ENCODE measurements around the gene EFR3B.
A peak's percentile ranks its signal among the peaks of the same experiment; 100 is the strongest.
"Not testable (repeated sequence)": the region's sequence is repeated elsewhere in the genome, so short reads cannot be mapped to it uniquely, and the experiment has no call there.

EFR3B gene

DNA sequence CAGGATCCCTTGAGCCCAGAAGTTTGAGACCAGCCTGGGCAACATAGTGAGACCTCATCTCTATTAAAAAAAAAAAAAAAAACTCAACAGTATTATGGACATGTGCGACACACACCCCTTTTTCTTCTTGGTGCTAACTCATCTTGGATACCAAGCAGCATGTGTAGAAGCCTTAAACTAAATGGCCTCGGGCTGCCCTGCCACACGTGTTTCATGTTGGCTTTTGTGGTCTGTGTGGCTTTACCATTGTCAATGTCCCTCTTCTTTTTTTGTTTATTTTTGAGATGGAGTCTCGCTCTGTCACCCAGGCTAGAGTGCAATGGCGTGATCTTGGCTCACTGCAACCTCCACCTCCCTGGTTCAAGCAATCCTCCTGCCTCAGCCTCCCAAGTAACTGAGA lies 109.1 kb downstream of the EFR3B start:
- not testable (repeated sequence) for DNase-seq (ENCODE audit: low read depth)

DNA sequence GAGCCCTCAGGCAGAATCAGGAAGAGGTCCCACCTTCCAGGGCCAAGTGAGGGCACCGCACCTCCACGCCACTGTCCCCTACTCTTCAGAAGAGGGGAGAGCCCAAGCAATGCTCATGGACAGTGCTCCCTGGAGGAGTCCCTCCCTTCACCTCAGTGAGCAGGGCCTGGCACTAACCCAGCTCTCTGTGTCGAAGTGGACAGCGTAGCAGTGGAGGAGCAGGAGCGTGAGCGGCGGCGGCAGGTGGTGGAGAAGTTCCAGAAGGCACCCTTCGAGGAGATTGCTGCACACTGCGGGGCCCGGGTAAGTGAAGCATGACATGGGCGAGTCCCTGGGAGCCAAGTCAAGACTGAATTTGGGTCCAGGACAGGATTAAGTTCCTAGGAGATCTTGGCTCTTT lies 109.8 kb downstream of the EFR3B start:
- DNase-seq (ENCODE audit: low read depth), result no peak

DNA sequence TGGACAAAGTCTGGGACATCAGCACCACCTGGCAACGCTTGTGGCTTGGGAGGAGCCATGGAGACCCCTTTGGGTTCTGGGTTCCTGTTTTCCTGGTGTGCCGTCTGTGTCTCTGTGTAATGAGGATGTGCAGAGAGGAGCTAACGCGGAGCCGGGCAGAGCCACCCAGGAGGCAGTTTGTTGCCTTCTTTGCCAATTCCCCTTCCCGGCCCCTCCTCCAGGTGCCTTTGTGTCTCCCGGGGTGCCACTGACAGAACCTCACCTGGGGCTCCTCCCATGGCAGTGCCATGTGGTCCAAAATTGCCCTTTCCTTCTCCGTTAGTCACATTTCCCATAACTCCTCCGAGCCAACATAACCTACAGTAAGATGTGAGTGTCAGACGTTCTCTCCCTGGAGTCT lies 113.5 kb downstream of the EFR3B start:
- DNase-seq (ENCODE audit: low read depth), result no peak

DNA sequence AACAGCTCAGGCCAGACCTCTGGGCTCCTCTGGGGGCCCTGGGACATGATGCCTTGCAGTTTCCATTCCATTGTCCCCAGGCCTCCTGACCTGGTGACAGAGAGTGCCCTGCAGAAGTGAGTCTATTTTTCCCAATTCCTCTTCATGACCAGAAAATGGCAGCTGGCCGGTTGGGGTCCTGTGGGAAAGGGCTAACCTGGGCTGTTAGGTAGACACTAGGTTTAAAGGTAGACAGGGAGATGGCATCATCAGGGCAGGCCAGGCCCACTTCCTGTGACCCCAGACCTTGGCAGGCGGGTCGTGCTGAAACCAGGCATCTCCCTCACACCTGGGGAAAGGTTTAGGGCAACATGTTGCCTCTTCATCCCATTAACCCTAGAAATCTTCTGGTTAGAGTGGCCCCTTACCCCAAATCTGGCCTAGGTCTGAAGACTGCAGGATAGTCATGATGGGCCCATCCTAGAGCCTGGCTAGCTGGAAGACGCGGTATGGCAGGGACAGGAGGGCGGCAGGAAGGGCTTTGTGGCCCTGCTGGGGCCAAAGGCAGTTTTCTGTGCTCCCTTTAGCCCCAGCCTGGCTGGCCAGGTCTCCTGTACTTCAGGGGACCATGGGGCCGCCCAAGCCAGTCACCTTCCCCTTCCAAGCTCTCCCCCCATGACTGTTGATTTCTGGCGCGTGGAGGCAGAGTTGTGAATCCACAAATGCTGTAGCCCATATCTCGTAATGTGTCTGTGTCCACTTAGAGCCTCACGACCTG lies 116.4 kb downstream of the EFR3B start:
- no peak for DNase-seq (ENCODE audit: low read depth)

DNA sequence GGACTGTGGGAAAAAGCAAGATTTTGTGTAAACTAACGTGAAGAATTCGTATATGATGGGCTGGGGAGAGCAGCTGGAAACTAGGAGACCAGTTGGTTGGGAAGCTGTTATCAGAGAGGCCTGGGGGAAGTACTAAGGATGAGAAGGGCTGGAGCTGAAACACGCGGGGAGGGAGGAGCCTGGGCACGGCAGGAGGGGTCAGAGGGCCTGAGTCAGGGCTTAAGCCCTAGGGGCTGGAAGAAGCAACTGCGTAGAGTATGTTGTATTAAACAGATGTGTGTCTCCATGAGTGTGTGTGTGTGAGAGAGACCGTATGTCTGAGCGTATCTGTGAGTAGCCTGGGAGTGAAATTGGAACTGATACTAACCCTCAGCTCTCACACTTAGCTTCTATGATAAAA lies 118.1 kb downstream of the EFR3B start:
- DNase-seq (ENCODE audit: low read depth), result no peak

DNA sequence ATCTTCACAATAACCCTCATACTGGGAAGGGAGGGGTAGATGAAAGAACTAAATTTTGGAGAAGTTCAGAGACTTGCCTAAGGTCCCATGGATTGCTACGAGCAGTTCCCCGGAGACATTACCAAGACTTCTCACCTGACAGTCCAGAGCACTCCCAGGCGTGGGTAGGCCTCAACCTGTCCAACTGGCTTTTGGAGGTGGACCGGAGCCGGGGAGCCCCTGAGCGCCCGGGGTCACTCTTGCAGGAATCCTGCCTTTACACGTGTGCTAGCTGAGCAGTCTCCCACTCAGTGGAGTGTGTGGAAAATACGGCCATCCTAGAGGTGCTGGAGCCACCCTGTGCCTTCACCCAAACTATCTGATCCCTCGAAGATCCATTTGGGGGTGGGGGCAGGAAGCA lies 118.5 kb downstream of the EFR3B start:
- no peak for DNase-seq (ENCODE audit: low read depth)

DNA sequence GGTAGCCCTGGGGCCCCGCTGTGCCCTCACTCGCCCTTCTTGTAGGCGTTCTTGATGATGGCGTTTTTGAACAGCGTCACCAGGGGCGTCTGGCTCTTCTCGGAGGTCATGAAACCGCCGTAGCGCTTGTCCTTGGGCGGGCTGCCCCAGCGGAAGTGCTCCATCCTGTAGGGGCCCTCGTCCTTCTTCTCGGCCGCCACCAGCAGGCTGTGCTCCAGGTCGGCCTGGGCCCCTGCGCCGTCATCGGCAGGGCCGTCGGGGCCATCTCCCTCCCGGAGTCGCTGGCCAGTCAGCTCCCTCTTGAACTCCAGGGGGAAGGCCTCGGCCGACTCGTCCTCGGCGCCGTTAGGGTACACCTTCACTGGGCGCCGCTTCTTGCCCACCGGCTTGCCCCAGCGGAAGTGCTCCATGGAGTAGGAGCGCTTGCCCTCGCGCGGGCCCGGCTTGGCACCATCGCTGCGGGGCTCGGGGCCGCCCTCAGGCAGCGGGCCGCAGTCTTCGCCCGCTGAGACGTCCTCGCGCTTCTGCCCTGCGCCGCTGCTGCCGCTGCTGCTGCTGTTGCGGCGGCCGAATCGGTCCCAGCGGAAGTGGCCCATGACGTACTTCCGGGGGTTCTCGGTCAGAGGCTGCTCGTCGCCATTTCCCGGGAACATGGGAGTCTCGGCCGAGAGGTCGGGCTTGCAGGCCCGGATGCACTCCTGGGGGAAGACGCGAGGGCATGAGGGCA lies 119.3 kb downstream of the EFR3B start:
- peak; percentile 54 for DNase-seq (ENCODE audit: low read depth)

DNA sequence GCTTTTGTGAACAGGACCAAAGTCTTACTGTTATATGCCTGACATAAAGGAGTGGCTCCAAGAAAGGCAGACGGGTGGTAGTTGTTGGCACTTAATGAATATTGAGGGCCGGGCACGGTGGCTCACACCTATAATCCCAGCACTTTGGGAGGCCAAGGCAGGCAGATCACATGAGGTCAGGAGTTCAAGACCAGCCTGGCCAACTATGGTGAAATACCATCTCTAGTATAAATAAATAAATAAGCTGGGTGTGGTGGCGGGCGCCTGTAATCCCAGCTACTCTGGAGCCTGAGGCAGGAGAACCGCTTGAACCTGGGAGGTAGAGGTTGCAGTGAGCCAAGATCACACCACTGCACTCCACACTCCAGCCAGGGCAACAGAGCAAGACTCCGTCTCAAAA lies 120.2 kb downstream of the EFR3B start:
- not testable (repeated sequence) for DNase-seq (ENCODE audit: low read depth)

DNA sequence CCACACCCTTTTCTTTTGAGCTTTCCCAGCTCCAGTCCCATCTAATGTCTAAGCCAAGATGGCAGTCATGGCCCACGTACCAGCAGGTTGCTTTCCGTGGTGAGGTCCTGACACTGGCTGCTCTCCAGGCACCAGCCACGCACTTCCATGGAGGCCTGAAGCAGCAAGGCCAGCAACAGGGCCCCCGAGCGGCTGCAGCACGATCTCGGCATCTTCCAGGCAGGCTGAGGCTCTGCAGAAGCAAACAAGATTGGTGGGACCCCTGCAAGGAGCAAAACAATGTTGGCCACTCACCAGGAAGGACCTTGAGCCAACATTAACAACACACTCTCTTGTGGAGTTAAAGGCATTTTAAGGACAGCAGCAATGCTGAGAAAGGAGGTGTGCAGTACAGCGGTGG lies 122.7 kb downstream of the EFR3B start:
- DNase-seq (ENCODE audit: low read depth), result no peak

DNA sequence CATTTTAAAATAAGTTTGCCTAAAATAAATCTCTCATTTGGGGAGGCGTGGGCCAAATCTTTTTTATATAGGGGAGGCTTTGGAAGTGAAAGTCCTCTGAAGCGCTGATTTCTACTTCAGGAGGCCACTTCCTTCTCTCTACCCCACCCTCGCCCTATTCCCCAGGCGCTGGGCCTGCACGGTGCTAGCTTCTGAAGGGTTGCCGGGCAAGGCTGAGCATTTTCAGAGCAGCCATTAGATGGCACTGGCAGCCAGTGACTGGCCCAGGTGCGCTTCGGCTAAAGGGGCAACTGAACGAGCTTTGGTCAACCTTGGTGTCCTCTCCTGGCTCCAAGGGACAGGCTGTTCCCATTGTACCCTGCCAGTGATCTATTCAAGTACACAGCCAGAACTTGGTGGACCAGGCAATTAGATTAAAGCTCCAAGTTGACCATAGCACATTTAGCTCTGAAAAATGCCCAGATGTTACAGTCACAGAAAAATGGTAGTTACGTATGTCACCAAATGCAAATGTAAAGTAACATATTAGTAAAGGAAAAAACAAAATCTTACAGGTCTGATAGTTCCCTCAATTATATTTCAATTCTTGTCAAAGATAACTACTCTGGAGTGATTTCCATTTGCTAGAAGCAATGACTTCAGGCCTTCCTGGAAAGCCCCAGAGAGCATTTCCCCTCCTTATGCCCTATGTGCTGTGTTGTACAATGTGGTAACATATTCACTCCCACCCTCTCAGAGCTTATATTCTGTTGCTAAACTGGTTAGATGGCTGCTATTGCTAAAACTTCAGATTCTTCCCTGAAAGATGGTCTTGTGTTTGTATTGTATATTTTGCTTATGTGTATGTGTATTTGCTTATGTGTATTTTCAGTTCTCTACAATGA lies 124.4 kb downstream of the EFR3B start:
- DNase-seq (ENCODE audit: low read depth), result peak; percentile 9

DNA sequence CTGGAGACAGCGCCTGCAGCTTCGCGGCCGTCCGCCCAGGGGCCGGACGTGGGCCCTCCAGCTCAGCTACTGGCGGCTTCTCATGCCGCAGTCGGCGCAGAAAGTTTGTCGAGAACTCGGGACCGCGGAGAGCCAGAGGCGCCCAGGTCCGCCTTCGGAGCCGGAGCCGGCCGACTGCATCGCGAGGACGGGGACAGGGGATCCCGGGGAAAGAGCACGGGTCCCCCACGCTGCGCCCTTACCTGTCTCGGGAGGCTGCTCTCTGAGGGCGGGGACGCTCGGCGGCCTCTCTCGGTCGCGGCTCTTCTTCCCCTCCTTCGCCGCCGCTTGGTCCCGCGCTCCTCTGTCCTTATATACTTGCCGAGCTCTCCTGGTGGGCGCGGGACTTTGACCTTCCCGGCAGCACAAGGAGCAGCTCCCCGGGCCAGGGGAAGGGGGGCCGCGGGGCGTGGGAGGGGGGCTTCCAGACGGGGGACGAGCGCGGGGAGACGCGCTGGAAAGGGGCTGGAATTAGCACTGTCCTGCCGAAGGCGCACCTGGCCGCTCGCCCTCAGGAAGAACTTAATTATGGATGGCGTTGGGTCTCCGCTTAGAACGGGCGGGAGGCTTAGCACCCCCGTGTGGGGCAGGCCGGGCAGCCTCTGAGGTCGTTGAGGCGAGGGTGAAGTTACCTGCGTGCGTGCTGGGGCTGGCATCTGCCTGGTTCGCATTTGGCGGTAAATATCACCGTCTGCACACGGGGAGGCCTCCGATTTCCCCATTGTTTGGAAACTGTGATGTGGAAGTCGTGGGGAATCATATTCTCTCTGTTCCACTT lies 126.6 kb downstream of the EFR3B start, which contains the start of gene POMC:
Gene POMC (minus strand): TSS at position 325 of the 817 bp plus-strand sequence. CDS start 3,808 bp downstream, outside the sequence.
- no peak for DNase-seq (ENCODE audit: low read depth)

DNA sequence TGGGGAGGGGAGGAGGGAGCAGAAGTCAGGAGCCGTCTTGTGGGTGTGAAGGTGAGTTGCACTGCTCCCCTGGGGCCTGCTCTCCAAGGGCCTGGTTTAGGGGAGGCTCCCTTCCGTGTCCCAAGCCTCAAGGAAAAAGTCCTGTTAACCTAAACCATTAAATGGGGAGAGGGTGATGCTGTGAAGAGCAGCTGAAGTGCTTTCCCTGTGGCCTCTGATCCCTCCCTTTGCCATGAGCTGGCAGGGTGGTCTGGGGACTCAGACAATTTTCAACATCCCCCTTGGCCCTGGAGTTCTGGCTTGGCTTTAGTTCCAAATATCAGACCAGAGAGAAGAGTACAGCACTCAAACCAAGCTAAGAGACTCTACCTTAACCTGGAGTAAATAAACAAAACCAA lies 127.2 kb downstream of the EFR3B start:
- no peak for DNase-seq (ENCODE audit: low read depth)

DNA sequence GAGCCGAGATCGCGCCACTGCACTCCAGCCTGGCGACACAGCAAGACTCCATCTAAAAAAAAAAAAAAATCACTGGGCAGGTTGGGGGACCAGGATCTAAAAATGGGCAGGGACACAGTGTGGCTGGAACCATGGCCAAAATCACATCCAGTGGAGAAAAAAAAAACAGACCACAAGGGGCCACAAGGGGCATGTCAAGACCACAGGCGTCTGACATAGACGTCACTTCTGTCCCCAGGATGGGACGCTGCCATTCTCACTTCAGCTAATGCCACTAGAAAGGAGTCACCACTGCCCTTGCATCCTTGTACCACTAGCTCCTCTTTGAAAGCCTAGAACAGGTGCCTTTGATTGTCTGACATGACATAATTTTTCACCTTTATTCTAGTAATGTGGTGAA lies 129.0 kb downstream of the EFR3B start:
- no peak for DNase-seq (ENCODE audit: low read depth)

DNA sequence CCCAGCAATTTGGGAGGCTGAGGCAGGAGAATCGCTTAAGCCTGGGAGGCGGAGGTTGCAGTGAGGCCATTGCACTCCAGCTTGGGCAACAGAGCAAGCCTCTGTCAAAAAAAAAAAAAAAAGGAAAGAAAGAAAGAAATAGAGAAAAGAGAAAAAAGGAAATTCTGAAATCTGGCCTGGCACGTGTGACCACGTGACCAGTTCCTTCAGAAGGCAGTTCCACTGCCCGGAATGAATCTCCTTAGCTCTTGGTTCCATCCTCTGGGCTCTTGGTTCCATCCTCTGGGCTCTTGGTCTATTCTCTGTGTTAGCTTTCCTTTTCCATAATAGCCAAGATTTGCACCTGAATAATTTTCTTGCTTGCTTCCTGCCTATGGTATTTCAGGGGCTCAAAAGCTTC lies 131.8 kb downstream of the EFR3B start:
- no peak for DNase-seq (ENCODE audit: low read depth)

DNA sequence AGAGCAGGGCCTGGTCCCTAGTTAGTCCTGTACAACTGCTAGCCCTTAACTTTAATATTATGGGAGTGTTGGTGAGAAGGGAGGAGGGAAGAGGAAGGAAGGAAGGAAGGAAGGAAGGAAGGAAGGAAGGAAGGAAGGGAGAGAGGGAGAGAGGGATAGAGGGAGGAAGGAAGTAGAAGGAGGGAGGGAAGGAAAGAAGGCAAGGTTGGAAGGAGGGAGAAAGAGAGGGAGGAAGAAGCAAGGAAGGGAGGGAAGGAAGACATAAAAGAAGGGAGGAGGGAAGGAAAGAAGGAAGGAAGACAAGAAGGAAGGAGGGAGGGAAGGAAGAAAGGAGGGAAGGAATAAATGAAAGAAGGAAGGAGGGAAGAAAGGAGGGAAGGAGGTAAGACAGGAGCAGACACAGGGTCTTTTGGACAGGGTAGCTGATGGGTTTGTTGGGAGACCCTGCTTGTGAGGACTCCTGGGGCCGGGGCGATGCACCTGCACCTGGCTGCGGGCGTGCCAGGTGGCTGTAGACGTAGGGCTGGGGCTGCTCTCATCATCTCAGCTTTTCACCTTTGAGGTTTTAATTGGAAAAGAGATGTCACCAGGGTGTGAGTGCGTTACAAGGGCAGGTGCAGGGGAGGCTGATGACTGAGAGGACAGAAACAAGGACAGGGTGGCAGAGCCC lies 132.5 kb downstream of the EFR3B start:
- DNase-seq (ENCODE audit: low read depth), result no peak

DNA sequence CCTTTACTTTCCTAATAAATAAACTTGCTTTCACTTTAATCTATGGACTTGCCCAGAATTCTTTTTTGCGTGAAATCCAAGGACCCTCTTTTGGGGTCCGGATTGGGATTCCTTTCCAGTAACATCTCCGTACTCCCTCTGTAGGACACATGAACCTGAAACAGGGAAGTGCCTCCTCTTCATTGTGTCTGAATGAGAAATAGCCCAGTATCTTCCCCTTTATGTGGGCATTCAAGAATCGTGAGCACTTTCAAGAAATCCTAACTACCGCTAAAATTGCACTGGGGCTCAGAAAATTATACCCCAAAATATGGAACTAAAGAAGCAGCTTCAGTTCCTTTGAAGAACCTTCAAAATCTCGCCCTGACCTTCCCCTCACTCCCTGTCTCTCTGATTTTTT lies 134.3 kb downstream of the EFR3B start:
- no peak for DNase-seq (ENCODE audit: low read depth)

DNA sequence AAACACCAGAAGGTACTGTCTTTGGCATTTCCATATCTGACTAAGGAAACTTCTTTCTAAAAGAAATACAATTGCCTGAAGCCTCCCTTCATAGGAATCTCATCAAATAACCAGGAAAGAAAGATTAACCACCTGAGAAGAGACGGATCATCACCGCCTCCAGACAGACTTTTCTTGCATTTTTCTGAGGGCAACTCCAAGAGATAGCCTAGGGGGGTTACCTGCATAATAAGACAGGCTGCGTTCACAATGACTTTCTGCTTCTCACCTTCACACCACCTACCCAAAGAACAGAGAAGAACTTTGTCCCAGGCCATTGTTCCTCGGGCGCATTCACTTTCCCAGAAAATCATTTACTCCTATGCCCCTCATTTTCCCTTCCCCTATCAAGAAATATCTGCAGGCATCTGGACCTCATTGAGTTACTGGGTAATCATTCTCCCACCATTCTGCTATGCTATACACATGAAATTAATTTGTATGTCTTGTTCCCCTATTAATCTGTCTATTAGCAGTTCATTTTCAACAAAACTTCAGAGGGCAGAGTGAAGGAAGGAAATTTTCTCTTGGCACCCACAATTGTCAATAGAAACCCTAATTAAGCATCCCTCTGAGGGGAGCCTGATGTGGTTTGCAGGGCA lies 134.8 kb downstream of the EFR3B start:
- DNase-seq (ENCODE audit: low read depth), result no peak

DNA sequence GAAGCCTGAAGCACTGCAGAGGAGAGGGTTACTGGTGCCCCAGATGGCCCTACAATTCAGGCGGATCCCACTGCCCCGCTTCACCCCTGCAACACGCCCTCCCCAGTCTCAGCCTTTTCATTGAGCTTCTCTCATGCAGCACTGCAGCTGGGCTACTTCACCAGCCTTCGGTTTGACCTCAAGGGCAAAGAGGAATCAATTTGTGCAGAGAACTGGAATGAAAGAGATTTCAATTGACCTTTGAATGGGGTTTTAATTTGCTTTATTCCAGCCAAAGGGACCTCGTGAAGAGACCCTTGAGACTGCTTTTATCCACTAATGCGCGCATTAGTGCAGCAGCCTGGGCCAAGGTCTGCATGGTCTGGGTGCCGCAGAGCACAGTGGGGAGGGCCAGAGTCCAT lies 135.3 kb downstream of the EFR3B start:
- DNase-seq (ENCODE audit: low read depth), result no peak

DNA sequence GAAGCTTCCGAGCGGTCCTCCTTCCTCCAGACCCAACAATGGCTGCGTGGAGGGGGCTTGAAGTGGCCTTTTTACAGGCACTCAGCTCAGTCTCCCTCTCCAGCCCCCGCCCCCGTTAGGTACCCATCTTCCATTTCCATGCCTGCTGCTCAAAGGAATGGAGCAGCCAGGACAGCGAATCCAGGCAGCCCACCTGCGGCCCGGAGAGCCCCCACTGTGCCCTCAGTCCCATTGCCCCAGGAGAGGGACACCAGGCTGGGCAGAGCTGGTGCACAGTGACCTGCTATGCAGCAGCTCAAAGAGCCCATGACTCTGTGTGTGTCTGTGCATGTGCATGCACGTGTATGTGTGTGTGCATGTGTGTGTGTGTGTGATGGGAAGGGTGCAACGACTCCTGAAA lies 137.1 kb downstream of the EFR3B start:
- DNase-seq (ENCODE audit: low read depth), result no peak

DNA sequence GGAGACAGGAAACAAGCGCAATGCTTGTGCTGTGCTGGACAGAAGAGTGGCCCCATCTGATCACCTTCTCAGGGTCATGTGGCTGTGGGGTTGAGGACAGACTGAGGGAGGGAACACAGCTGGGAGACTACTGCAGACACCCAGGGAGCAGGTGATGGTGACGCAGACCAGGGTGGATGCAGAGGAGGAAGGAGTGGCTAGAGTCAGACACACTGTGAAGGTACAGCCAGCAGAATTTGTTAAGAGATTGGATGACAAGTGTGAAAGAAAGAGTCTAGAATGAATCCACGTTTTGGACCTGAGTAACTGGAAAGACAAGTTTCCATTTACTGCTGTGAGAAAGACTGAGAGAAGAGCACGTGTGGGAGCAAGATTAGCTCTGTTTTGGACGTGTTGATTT lies 142.4 kb downstream of the EFR3B start:
- no peak for DNase-seq (ENCODE audit: low read depth)

Measured in stimulated activated CD4-positive, alpha-beta T cell treated with anti-CD3 and anti-CD28 coated beads, Interleukin-2, amount 100 ng/mL, for 4 hours (primary cell).